T-helper 22 cell (primary cell): ENCODE measurements around the gene CIBAR2.

ENCODE experiments used
- DNase-seq: peaks from one replicate; pipeline ENCODE4 v3.0.0-alpha.2; 2020; ENCODE audit warnings: low read depth

CIBAR2 gene

DNA sequence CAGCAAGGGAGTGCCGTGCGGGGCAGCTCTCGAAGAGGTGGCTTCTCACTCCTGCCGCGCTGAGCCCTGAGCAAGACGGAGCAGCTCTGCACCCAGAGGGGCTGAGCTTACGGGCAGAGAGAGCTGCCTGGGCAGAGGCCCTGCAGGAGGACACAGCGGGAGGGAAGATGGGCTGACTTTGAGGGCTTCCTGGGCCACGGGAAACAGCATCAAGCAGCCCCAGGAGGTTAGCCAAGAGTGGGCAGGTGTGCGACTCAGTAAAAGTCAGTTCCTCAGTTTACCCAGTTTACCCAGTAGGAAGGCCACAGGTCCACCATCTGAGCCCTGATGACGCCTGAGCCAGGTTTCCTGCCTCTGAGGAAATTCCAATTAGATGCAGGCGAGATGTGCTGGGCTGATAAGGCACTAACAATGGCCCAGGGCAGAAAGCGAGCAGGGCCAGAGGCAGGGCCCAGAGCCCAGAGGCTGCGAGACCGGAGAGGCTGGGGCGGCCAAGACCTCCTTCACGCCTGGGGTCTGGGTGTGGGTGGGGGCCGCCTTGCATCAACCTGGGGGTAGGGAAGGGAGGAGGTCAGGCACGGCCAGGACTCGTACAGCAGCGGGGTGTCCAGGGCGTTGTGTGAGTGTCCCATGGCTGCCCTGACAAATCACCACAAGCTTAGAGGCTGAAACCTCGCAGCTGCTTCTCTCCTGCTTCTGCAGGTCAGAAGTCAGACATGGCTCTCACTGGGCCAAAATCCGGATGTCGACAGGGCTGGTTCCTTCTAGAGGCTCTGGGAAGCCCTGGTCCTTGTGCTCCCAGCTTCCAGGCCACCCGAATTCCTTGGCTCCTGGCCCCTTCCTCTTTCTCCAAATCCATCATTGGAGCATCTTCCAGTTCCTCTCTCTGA is 32.0 kb upstream of the CIBAR2 start:
- no peak for DNase-seq

GRCh38 chr16:85142771-85143211 is 30.5 kb upstream of the CIBAR2 start:
- no peak for DNase-seq

DNA sequence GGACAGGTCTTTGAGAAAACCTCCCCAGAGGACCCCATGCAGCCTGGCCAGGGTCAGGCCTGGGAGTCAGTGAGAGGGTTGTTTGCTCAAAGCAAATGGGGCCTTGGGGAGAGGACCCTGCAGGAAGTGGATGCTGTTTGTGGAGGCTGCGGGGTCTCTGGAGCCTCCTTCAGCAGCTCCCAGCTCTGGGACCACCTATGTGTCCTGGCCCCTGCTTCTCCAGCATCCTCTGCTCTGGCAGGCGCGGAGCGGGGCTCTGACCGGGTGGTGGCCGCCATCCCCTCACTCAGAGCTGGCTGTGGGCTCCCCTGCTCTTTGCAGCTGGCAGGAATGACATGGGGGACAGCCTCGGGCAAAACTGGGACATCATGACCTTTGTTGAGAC is 29.8 kb upstream of the CIBAR2 start:
- DNase-seq: no peak

GRCh38 chr16:85141491-85142128 is 29.3 kb upstream of the CIBAR2 start:
- no peak for DNase-seq

- no peak for DNase-seq
These were observed 28.3 kb upstream of the CIBAR2 start for GRCh38 chr16:85140455-85141012.

DNA sequence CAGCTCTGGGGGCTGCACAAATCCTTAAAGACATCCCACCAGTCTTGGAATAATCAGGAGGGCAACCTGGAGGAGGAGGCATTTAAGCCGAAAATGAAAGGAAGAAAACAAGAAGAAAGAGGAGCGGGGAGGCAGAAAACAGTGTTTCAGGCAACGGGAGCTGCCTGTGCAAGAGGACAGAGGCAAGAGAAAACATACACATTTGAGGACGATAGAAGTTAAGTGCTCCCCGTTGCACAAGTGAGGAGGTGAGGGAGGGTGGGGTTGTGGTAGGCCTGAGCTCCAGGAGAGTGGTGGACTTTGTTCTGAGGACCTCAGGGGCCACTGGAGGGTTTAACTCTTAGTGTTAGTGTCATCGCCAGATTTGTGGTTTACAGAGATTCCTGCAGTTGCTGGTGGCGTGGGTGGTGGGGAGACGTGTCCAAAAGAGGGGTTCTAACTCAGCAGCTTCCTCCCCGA is 27.6 kb upstream of the CIBAR2 start:
- DNase-seq: no peak

- no peak for DNase-seq
These were observed 26.8 kb upstream of the CIBAR2 start for GRCh38 chr16:85138825-85139627.

DNA sequence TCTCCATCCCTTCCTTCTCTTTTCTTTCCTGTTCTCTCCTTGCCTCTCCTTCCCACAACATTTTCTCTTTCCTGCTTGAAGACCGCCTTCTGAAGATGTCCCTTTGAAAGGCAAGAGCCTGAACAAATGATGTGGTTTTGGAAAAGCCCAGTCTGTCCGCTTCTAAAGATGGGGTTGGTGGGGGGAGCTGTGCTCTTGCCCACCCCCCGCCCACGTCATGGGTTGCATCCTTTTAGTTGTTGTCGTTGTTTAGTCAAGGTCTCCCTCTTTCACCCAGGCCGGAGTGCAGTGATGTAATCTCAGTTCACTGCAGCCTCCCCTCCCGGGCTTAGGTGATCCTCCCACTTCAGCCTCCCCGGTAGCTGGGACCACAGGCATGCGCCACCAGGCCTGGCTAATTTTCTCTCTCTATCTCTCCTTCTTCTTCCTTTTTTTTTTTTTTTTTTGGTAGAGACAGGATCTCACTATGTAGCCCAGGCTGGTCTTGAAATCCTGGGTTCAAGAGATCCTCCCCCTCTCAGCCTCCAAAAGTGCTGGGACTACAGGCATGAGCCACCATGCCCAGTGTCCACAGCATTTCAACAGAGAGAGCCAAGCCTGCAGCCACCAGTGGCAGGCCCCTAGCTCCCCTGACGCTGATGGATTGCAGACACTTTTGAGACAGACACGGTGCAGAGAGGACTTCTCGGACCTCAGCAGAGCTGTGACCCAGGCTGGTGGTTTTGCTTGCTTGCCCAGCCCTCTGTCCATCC is 26.0 kb upstream of the CIBAR2 start:
- DNase-seq: no peak

- no peak for DNase-seq
These were observed 25.2 kb upstream of the CIBAR2 start for GRCh38 chr16:85137323-85138072.

DNA sequence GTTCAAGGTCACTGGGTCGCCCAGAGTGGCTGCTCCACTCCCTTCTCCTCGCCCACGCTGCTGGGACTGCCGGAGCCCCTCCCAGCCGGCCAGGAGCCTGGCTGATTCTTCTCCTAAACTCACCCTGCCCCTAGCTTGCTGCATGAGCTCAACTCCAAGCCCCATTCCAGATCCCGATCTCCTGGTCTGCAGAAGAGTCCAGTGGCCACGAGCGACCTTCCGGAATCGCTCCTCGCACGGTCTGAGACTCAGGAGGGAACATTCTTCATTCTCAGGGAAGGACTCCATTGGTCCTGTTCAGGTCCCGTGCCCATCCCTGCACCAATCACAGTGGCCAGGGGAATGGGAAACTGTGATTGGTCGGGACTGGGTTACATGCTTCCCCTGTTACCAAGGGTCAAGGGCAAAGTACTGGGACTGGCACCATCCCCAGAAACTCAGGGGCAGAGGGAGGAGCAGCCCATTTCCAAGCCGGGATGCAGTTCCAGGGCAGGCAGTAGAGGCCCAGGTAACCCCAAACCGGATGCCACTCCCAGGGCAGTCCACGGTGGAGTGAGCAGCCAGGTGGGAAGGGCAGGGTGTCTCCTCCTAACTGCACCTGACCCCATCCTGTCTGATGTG is 24.5 kb upstream of the CIBAR2 start:
- no peak for DNase-seq

DNA sequence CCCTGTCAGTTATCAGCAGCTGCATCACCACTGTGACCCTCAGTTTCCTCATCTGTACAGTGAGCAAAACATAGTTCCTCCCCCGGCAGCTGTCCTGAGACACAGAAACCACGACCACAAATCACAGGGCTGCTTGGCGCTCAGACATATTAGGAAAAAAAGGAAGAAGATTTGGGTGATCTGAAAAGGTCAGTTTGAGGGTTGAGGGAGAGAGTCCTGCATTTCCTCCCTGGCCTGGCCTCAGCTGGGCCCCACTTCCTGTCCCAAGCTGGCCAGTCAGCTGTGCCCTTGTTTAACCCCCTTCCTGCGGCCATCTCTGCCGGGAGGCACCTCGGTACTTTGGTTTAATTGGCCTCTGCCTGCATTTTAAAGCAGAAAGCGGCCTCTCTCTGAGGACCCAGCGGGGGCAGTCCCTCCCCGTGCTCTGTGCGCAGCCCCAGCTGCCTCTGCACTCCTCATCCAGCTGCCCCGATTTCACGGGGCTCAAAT is 24.0 kb upstream of the CIBAR2 start:
- no peak for DNase-seq

- DNase-seq: no peak
These were observed 22.5 kb upstream of the CIBAR2 start for GRCh38 chr16:85134789-85135142.

DNA sequence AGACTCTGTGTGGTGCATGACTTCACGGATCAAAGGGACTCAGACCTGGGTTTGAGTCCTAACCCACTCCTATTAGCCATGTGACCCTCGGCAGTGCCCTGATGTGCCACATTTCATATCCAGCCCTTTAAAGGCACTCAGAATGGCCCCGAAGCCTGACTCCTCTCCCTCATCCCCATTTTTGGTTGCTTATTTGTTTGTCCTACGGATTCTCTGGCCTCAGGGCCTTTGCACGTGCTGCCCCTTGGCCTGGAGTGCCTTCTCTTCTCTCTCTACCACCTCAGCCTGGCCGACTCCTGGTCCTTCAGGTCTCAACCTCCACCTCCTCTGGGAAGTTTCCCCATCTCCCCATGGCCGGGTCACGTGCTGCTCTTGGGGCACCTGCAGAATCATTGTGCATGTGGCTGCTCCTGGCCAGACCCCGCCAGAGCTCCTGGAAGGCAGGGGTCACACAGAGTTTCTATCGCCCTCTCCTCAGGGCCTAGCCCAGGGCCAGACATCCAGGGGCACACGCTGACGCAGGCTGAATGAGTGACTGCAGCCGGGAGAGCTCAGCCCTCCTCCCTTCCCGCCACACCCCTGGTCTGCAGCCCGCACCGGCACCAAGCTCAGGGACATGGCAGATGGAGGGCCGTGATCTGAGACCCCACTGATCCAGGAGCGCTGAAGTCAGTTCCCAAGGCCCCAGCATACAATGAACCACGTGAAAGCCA is 22.0 kb upstream of the CIBAR2 start:
- no peak for DNase-seq

DNA sequence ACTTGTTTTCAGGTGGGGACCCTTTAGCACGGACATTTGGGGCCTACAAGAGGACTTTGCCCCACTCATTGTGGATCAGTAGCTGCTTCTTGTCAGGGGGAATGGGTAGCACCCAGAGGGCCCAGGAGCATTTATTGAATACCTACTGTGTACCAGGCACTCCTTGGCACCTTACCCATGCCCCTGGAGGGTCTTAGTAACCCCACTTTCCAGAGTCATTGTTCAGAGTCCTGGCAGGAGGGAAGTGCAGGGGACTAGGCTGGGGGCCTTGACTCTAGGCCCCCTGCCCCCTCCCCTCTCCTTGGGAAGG is 21.0 kb upstream of the CIBAR2 start:
- DNase-seq: no peak

- no peak for DNase-seq
These were observed 20.4 kb upstream of the CIBAR2 start for GRCh38 chr16:85132456-85133289.

GRCh38 chr16:85130705-85131028 is 18.4 kb upstream of the CIBAR2 start:
- no peak for DNase-seq

GRCh38 chr16:85129876-85130704 is 17.8 kb upstream of the CIBAR2 start:
- no peak for DNase-seq
